Heart left ventricle (tissue), 13 donors: ENCODE results near the gene TNFSF4.
"Not testable (repeated sequence)": the region's sequence is repeated elsewhere in the genome, so short reads cannot be mapped to it uniquely, and the experiment has no call there.

Experiments
- POLR2A ChIP-seq, 2 donors: fragments of 450-650 bp; IDR thresholded peaks; one replicate each; pipeline ENCODE4 v1.6.1; 2017; ENCODE audit warnings: antibody characterized with exemption in 2 of 2, mild to moderate bottlenecking in 2 of 2, moderate library complexity in 2 of 2
- TF ChIP-seq, protein P1 (sequence below), 12 donors: fragments of 200-600 bp; sonication (generic) in 4 of 12; IDR thresholded peaks; one replicate each; pipeline versions ENCODE4 v1.5.0 to v1.8.0; 2018 to 2022; ENCODE audit warnings: antibody characterized with exemption in 12 of 12, mild to moderate bottlenecking in 5 of 12
- donor health status: ischemic (EF 13 %, LVEDD 7.1; RV severe dilation, severe dysfunction).
- donor health status: DM: no; HTN: yes; CAD: no.
- donor health status: DM: no; HTN: no; CAD: no.
- donor health status: ischemic (EF 25% LVEDD 6.9; RV normal size, moderate dysfunction).
- donor health status: ischemic (EF 25% LVEDD 5.7; RV mildly dilated, moderate dysfunction).
- donor health status: ischemic (EF 35%, LVEDD 5.7; RV mildly dilated, moderate dysfunction).
- donor health status: nonischemic (EF 11% LVEDD 7.7; RV severe dilation, severe dysfunction).
- donor health status: DM: yes; HTN: yes; CAD: no.
- donor health status: PGD.
- donor health status: ischemic (EF 29% LVEDD 5.4; RV normal size, mild dysfunction).
- donor health status: nonischemic (EF 23%, LVEDD 6.1; RV moderate dilation, normal function).

DNA sequence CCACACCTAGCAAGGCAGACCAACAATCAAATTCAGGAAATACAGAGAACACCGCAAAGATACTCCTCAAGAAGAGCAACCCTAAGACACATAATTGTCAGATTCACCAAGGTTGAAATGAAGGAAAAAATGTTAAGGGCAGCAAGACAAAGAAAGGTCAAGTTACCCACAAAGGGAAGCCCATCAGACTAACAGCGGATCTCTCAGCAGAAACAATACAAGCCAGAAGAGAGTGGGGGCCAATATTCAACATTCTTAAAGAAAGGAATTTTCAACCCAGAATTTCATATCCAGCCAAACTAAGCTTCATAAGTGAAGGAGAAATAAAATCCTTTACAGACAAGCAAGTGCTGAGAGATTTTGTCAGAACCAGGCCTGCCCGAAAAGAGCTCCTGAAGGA, 21.9 kb upstream of the TNFSF4 start:
- TF ChIP-seq POLR2A (IDR thresholded peaks at IDR 0.05): not testable (repeated sequence)
- TF ChIP-seq, protein P1, sequence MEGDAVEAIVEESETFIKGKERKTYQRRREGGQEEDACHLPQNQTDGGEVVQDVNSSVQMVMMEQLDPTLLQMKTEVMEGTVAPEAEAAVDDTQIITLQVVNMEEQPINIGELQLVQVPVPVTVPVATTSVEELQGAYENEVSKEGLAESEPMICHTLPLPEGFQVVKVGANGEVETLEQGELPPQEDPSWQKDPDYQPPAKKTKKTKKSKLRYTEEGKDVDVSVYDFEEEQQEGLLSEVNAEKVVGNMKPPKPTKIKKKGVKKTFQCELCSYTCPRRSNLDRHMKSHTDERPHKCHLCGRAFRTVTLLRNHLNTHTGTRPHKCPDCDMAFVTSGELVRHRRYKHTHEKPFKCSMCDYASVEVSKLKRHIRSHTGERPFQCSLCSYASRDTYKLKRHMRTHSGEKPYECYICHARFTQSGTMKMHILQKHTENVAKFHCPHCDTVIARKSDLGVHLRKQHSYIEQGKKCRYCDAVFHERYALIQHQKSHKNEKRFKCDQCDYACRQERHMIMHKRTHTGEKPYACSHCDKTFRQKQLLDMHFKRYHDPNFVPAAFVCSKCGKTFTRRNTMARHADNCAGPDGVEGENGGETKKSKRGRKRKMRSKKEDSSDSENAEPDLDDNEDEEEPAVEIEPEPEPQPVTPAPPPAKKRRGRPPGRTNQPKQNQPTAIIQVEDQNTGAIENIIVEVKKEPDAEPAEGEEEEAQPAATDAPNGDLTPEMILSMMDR (IDR thresholded peaks at IDR 0.05): not testable (repeated sequence)
